HEK293T (cell line): ENCODE measurements around the gene TULP3.

Source experiments
- ARNT ChIP-seq: fragments of 450-650 bp; IDR thresholded peaks from 2 replicates; pipeline ENCODE4 v1.6.1; 2017; ENCODE audit warnings: mild to moderate bottlenecking
- BHLHE40 ChIP-seq: fragments of 450-650 bp; IDR thresholded peaks from 2 replicates; pipeline ENCODE4 v1.6.1; 2016; ENCODE audit warnings: mild to moderate bottlenecking, moderate library complexity, borderline replicate concordance
- FOXK2 ChIP-seq: fragments of 450-650 bp; IDR thresholded peaks from 2 replicates; pipeline ENCODE4 v1.6.1; 2016; ENCODE audit warnings: mild to moderate bottlenecking
- FOXM1 ChIP-seq: fragments of 450-650 bp; IDR thresholded peaks from 2 replicates; pipeline ENCODE4 v1.6.1; 2017; ENCODE audit warnings: mild to moderate bottlenecking, borderline replicate concordance
- L3MBTL2 ChIP-seq: fragments of 450-650 bp; conservative IDR thresholded peaks from 2 replicates; pipeline ENCODE4 v1.6.1; 2016; ENCODE audit warnings: mild to moderate bottlenecking
- LEF1 ChIP-seq: fragments of 450-650 bp; IDR thresholded peaks from 2 replicates; pipeline ENCODE4 v1.6.1; 2017; ENCODE audit warnings: mild to moderate bottlenecking, borderline replicate concordance
- NFRKB ChIP-seq: fragments of 450-650 bp; IDR thresholded peaks from 2 replicates; pipeline ENCODE4 v1.6.1; 2016; ENCODE audit warnings: mild to moderate bottlenecking, moderate library complexity
- SP1 ChIP-seq: fragments of 450-650 bp; IDR thresholded peaks from 2 replicates; pipeline ENCODE4 v1.6.1; 2017
- SUZ12 ChIP-seq: fragments of 450-650 bp; IDR thresholded peaks from 2 replicates; pipeline ENCODE4 v1.6.1; 2016; ENCODE audit warnings: mild to moderate bottlenecking
- TF ChIP-seq, protein P1 (sequence below): fragments of 450-650 bp; IDR thresholded peaks from 2 replicates; pipeline ENCODE4 v1.6.1; 2016

- TF ChIP-seq ARNT (no peak), LEF1 (no peak), L3MBTL2 (no peak), FOXK2 (no peak), SUZ12 (no peak), BHLHE40 (no peak), NFRKB (no peak), FOXM1 (no peak), SP1 (no peak)
- TF ChIP-seq, protein P1, sequence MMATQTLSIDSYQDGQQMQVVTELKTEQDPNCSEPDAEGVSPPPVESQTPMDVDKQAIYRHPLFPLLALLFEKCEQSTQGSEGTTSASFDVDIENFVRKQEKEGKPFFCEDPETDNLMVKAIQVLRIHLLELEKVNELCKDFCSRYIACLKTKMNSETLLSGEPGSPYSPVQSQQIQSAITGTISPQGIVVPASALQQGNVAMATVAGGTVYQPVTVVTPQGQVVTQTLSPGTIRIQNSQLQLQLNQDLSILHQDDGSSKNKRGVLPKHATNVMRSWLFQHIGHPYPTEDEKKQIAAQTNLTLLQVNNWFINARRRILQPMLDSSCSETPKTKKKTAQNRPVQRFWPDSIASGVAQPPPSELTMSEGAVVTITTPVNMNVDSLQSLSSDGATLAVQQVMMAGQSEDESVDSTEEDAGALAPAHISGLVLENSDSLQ: no peak
Observed at GRCh38 chr12:2933586-2933985, 42.9 kb downstream of the TULP3 start.
